Endothelial cell of umbilical vein (primary cell): ENCODE measurements around the gene WARS2. TPM values are rescaled to one million over a fixed set of nuclear protein-coding genes. Genes with fewer than 3 reads are reported as not detected.

Source experiments
- BruUV-seq: library from RNA; stranded (reverse); fragments of 400-500 nt; replicated peaks from 2 replicates; lab custom pipeline; 2021; lab: Mats Ljungman, UMichigan
- CTCF ChIA-PET: fragments of 300-600, 350-600 bp; sonication (Branson Sonifier 250); formaldehyde crosslinking; loops from one replicate; lab custom pipeline; 2021; ENCODE audit warnings: antibody characterized with exemption, inconsistent platforms; lab: Charles Lee
- POLR2A ChIA-PET: fragments of 300-600, 350-600 bp; sonication (Branson Sonifier 250); formaldehyde crosslinking; loops from one replicate; lab custom pipeline; 2021; ENCODE audit warnings: antibody characterized with exemption, inconsistent platforms; lab: Charles Lee
- DNase-seq: peaks from one replicate; pipeline ENCODE4 v3.0.0-alpha.2; 2011; ENCODE audit warnings: low read depth, low spot score
- FAIRE-seq: peaks from 2 replicates; lab custom pipeline; 2011; peaks lifted over from hg19 to GRCh38; lab: Jason Lieb, UNC
- H2AFZ ChIP-seq: 2 replicates; pipeline ENCODE4 v1.6.0; 2012; ENCODE audit warnings: low read depth, low read length, control low read depth, inconsistent platforms
- H3K27ac ChIP-seq: 2 replicates; pipeline ENCODE4 v1.5.1; 2011; ENCODE audit warnings: low read depth, mild to moderate bottlenecking, control low read depth, low read length, moderate library complexity; ENCODE audit not compliant: insufficient read depth
- H3K27me3 ChIP-seq, 2 experiments: 2 replicates each; pipeline versions ENCODE4 v1.6.0 to v1.6.1; 2011; ENCODE audit warnings: low read length in 2 of 2, mixed read lengths in 1 of 2; ENCODE audit not compliant: control insufficient read depth in 2 of 2, insufficient read depth in 2 of 2
- H3K36me3 ChIP-seq, 2 experiments: 2 replicates in 1 of 2; 3 replicates in 1 of 2; pipeline ENCODE4 v1.5.1; 2011; ENCODE audit warnings: low read length in 2 of 2, mild to moderate bottlenecking in 1 of 2, moderate library complexity in 1 of 2; ENCODE audit not compliant: control insufficient read depth in 2 of 2, insufficient read depth in 2 of 2; ENCODE audit errors: extremely low read depth in 1 of 2
- H3K4me1 ChIP-seq: 3 replicates; pipeline ENCODE4 v1.5.1; 2011; ENCODE audit warnings: mild to moderate bottlenecking, low read length; ENCODE audit not compliant: control insufficient read depth, insufficient read depth; ENCODE audit errors: extremely low read depth
- H3K4me2 ChIP-seq: 2 replicates; pipeline ENCODE4 v1.6.1; 2011; ENCODE audit warnings: low read length, control low read depth, mixed read lengths; ENCODE audit not compliant: insufficient read depth
- H3K4me3 ChIP-seq, 3 experiments: fragments of 200-600 bp in 1 of 3; sonication (generic), shearing (Covaris generic) in 1 of 3; replicated peaks in 1 of 3; 2 replicates each; pipeline ENCODE4 v1.5.1; 2011 to 2016; ENCODE audit warnings: control low read depth in 3 of 3, low read length in 3 of 3, mild to moderate bottlenecking in 2 of 3, inconsistent platforms in 1 of 3, low read depth in 1 of 3, moderate library complexity in 1 of 3; ENCODE audit not compliant: insufficient read depth in 1 of 3
- H3K79me2 ChIP-seq: 2 replicates; pipeline ENCODE4 v1.6.0; 2012; ENCODE audit warnings: low read length, inconsistent platforms; ENCODE audit not compliant: control insufficient read depth, insufficient read depth
- H3K9ac ChIP-seq: replicated peaks from 2 replicates; pipeline ENCODE3; 2011; ENCODE audit warnings: low read length, control low read depth; ENCODE audit not compliant: insufficient read depth; ENCODE audit errors: extremely low read depth
- H3K9me1 ChIP-seq: replicated peaks from 3 replicates; pipeline ENCODE4 v1.6.0; 2011; ENCODE audit warnings: mild to moderate bottlenecking, low read length; ENCODE audit not compliant: control insufficient read depth, insufficient read depth; ENCODE audit errors: extremely low read depth
- H3K9me3 ChIP-seq: replicated peaks from 2 replicates; pipeline ENCODE4 v1.5.1; 2012; ENCODE audit warnings: low read length, inconsistent platforms; ENCODE audit not compliant: control insufficient read depth, insufficient read depth
- H4K20me1 ChIP-seq: replicated peaks from 2 replicates; pipeline ENCODE3; 2011; ENCODE audit warnings: mild to moderate bottlenecking, low read length; ENCODE audit not compliant: control insufficient read depth, insufficient read depth; ENCODE audit errors: extremely low read depth
- CTCF ChIP-seq, 2 donors: IDR thresholded peaks; 1 replicate in 1 of 2; 2 replicates in 1 of 2; pipeline ENCODE4 v1.5.1; 2011; ENCODE audit warnings: low read length in 2 of 2, mild to moderate bottlenecking in 2 of 2, moderate library complexity in 2 of 2, control low read depth in 1 of 2, inconsistent platforms in 1 of 2, low read depth in 1 of 2; ENCODE audit not compliant: insufficient read depth in 1 of 2; ENCODE audit errors: extremely low read depth in 1 of 2
- EZH2 ChIP-seq: IDR thresholded peaks from 2 replicates; pipeline ENCODE4 v1.6.1; 2012; ENCODE audit warnings: borderline replicate concordance, low read depth, mild to moderate bottlenecking, moderate library complexity, low read length, inconsistent platforms; ENCODE audit not compliant: severe bottlenecking
- FOS ChIP-seq: IDR thresholded peaks from 2 replicates; pipeline ENCODE4 v1.6.1; 2011; ENCODE audit warnings: mild to moderate bottlenecking, low read length, moderate library complexity, borderline replicate concordance; ENCODE audit not compliant: insufficient read depth
- JUN ChIP-seq: IDR thresholded peaks from 2 replicates; pipeline ENCODE4 v1.6.1; 2011; ENCODE audit warnings: borderline replicate concordance, low read depth; ENCODE audit not compliant: insufficient read length, insufficient read depth
- MYC ChIP-seq: IDR thresholded peaks from one replicate; pipeline ENCODE4 v1.6.1; 2011; ENCODE audit warnings: mild to moderate bottlenecking, low read depth, low read length
- POLR2AphosphoS5 ChIP-seq: IDR thresholded peaks from 2 replicates; pipeline ENCODE4 v1.6.1; 2012; ENCODE audit warnings: low read depth, mild to moderate bottlenecking, control low read depth, low read length, moderate library complexity; ENCODE audit not compliant: insufficient read depth
- dilution Hi-C: fragments of 300-500 bp; cut with MboI; formaldehyde crosslinking; loops from one replicate; pipeline ENCODE4 v1.15.0; 2019; ENCODE audit warnings: low sequenced_read_pairs; ENCODE audit not compliant: extremely low pct_ligation_motif_present
- intact Hi-C: fragments of 100-400 bp; cut with micrococcal nuclease; formaldehyde crosslinking; loops from one replicate; pipeline ENCODE4 v1.10.0; 2022
- polyA plus RNA-seq, 4 experiments: library from polyadenylated mRNA; depleted of rRNA in 3 of 4; stranded (reverse) in 3 of 4; unstranded in 1 of 4; fragments of >200 nt; gene quantifications; 2 replicates each; pipeline versions ENCODE4 v1.2.1 to v1.2.3, GENCODE V29; 2011 to 2012; ENCODE audit warnings: missing spikeins in 1 of 4
- total RNA-seq: library from RNA; stranded (reverse); gene quantifications from 2 replicates; pipeline ENCODE4 v1.2.3, GENCODE V29; 2021

WARS2 gene
- total and polyA plus RNA-seq, 2 donors (not counting 3 experiments of a cell fraction or from before 2014, with no cell fraction given) = 5.9 to 11.8 TPM

GRCh38 chr1:119007670-119008482, 132.6 kb downstream of the WARS2 start:
- Histone ChIP-seq H2AFZ (no peak overlapping the region), H3K9me3 (no peaks in the 10 kb centered on the region), H3K9me1 (no peaks in the 10 kb centered on the region), H3K4me2 (no peak overlapping the region), H3K36me3 (no peaks in the 10 kb centered on the region), H3K4me1 (peaks cover 10% of the 10 kb centered on the region), H3K27ac (no peak overlapping the region), H3K79me2 (no peaks in the 10 kb centered on the region), H4K20me1 (no peaks in the 10 kb centered on the region), H3K27me3 (peaks cover 64 to 79% of the 10 kb centered on the region in 2 experiments), H3K4me3 (peak overlapping the region in 1 of 3 experiments; percentile 3), H3K9ac (no peak overlapping the region)
- TF ChIP-seq EZH2 (peak; percentile 93), JUN (no peak), POLR2AphosphoS5 (no peak)
- DNase-seq (no peak), FAIRE-seq (no peak)
- intact Hi-C loops (loop anchor here (1.0 to 10.0 kb wide), 3 partner anchors 269 to 933 kb away; no protein-coding TSS in a partner anchor), dilution Hi-C loops (no loop called here)
- no TSS peak for BruUV-seq
- ChIA-PET POLR2A (no interaction called here), CTCF (interaction anchor here (1.0 to 2.7 kb wide), 17 partner anchors 8 to 1039 kb away, joined by 3 to 69 read pairs (median 6); no protein-coding TSS in a partner anchor)

- H3K4me3 ChIP-seq = no peak overlapping the region
- FAIRE-seq (no peak), DNase-seq (no peak)
- no peaks in the 10 kb centered on the region for H3K9me3 ChIP-seq
- TF ChIP-seq CTCF (IDR thresholded peaks at IDR 0.05; ENCODE audit: extremely low read depth in 1 of 2, insufficient read depth in 1 of 2, low read depth in 1 of 2, low read length in 2 of 2) = no peak
- no peak for TF ChIP-seq FOS
- TF ChIP-seq EZH2 = peak; percentile 75
- TF ChIP-seq MYC = no peak
- no peak for TF ChIP-seq POLR2AphosphoS5
- BruUV-seq = no TSS peak
- ChIA-PET POLR2A (no interaction called here), CTCF (interaction anchor here (1.8 to 2.7 kb wide), 3 partner anchors 12 to 934 kb away, joined by 6 to 69 read pairs (median 23); no protein-coding TSS in a partner anchor)
- no peaks in the 10 kb centered on the region for H4K20me1 ChIP-seq
- no peak overlapping the region for H2AFZ ChIP-seq
- peaks cover 67 to 82% of the 10 kb centered on the region in 2 experiments for H3K27me3 ChIP-seq
- no peaks in the 10 kb centered on the region for H3K79me2 ChIP-seq
- no peaks in the 10 kb centered on the region for H3K9me1 ChIP-seq
- H3K36me3 ChIP-seq = no peaks in the 10 kb centered on the region
- dilution Hi-C loops (no loop called here), intact Hi-C loops (loop anchor here (5.0 to 10.0 kb wide), 2 partner anchors 270 to 933 kb away; no protein-coding TSS in a partner anchor)
- H3K4me1 ChIP-seq = peaks cover 10% of the 10 kb centered on the region
- H3K4me2 ChIP-seq = no peak overlapping the region
- no peak overlapping the region for H3K9ac ChIP-seq
- no peak overlapping the region for H3K27ac ChIP-seq
Measured at GRCh38 chr1:119007339-119007669, 133.1 kb downstream of the WARS2 start.
